ENCODE data around the gene PCYOX1L. TPM values are rescaled to one million over a fixed set of nuclear protein-coding genes. Genes with fewer than 3 reads are reported as not detected.

PCYOX1L gene
- total RNA-seq, 1 experiment from 2014 or later, result 15.9 TPM

DNA sequence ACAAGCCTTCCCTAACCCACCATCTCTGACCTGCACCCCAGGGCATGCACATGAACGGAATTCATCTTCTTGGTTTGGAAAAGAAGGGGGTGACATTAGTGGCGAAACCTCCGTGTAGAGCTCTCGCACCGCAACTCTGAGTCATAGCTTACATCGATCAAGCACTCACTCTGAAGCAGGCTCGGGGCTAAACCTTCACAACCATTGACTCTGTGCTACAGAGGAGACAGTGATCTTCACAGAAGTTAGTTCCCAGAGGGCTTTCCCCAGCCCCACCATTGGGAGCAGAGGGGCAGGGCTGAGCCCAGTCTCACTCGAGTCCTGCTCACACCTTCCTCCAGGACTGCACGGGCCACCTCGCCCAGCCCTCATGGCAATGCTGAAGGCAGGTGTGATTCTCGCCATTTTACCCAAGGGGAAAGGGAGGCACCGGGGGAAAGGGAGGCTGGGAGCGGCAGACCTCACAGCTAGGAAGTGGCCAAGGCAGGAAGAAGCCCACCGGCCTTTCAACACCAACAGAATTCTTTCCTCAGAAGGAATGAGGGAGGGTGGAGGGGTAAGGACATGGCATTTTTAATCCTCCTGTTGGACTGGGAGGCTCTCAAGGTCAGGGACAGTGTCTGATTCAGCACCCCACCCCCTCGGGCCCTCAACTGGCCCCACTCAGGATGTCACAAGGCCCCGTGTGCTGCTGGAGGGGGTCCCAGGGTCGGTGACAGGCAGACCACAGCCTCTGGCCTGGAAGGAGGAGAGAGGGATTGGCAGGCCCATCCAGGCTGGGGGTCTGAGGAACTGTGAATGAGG is 47.1 kb downstream of the PCYOX1L start:
- H3K27me3 ChIP-seq (ENCODE audit: insufficient read depth, low read length), result no peaks in the 10 kb centered on the region
- BruUV-seq (replicated peaks), result no TSS peak
- RAD21 ChIA-PET (ENCODE audit: low non-redundant PET in 1 of 2, low total read pairs in 2 of 2, uncharacterized antibody in 2 of 2, unreplicated experiment in 2 of 2), result no interaction called here
- H2AFZ ChIP-seq (ENCODE audit: low read depth, low read length, poor library complexity, severe bottlenecking), result no peak overlapping the region
- no peaks in the 10 kb centered on the region for H3K9me3 ChIP-seq (ENCODE audit: control insufficient read depth in 1 of 2, insufficient read depth in 1 of 2, low read depth in 1 of 2, low read length in 2 of 2)
- H3K4me3 ChIP-seq (replicated peaks in 1 of 2; ENCODE audit: low read depth in 1 of 2, low read length in 2 of 2), result no peak overlapping the region
- H3K4me1 ChIP-seq (ENCODE audit: control insufficient read depth in 1 of 2, insufficient read depth in 2 of 2, low read length in 2 of 2), result no peaks in the 10 kb centered on the region
- H3K36me3 ChIP-seq (ENCODE audit: control insufficient read depth in 1 of 2, insufficient read depth in 2 of 2, low read length in 2 of 2), result no peaks in the 10 kb centered on the region
- DNase-seq (ENCODE audit: low read depth, low spot score) (no peak), ATAC-seq (no peak)
- CTCF ChIA-PET, result no interaction called here
- no peaks in the 10 kb centered on the region for H3K9me2 ChIP-seq (ENCODE audit: insufficient read depth)
- intact Hi-C loops (cut with micrococcal nuclease), result no loop called here
- TF ChIP-seq EZH2 (IDR thresholded peaks at IDR 0.05), result no peak
- TF ChIP-seq ELF1 (IDR thresholded peaks at IDR 0.05; ENCODE audit: borderline replicate concordance, low read depth), result no peak
- no peak for TF ChIP-seq TCF7L2 (IDR thresholded peaks at IDR 0.05; ENCODE audit: borderline replicate concordance, extremely low read depth, insufficient read depth, insufficient read length)
- TF ChIP-seq POLR2AphosphoS5 (IDR thresholded peaks at IDR 0.05; ENCODE audit: low read depth, low read length), result no peak
- POLR2A ChIA-PET, result no interaction called here
- H3K9ac ChIP-seq (ENCODE audit: low read length), result no peak overlapping the region
- no peak overlapping the region for H3K27ac ChIP-seq (ENCODE audit: low read depth, low read length)
- no peaks in the 10 kb centered on the region for H3K79me2 ChIP-seq (ENCODE audit: insufficient read depth, low read length)
- H4K20me1 ChIP-seq (ENCODE audit: insufficient read depth), result no peaks in the 10 kb centered on the region
- H3K4me2 ChIP-seq (ENCODE audit: low read length), result no peak overlapping the region

DNA sequence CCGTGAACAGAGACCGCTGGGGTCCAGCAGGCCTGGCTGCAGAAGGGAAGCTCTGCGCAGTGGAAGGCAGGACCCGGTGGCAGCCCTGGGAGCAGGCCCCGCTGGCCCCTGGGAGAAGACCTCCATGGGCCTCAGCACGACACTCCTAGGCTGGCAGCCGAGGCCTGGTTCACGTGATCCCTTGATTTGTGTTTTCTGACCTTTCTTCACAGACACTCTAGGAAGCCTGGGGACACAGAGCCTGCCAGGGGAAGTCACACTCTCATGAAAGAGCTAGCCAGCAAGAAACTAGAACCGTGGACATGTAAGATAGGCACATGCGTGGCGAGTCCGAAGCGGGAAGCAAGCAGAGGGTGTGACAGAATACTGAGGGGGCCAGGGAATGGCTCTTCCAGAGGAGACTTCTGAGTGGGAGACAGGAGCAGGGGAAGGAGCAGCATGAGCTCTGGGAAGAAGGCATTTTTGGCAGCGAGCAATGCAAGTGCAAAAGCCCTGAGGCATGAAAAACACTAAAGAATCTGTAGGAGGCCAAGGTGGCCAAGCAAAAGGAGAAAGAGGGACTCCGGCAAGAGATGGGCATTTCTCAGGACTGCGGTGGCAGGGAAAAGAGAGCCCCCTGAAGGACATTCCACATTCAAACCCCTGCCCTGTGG is 47.8 kb downstream of the PCYOX1L start:
- H3K27me3 ChIP-seq (ENCODE audit: insufficient read depth, low read length), result no peaks in the 10 kb centered on the region
- intact Hi-C loops (cut with micrococcal nuclease), result no loop called here
- H3K36me3 ChIP-seq (ENCODE audit: control insufficient read depth in 1 of 2, insufficient read depth in 2 of 2, low read length in 2 of 2), result no peaks in the 10 kb centered on the region
- DNase-seq (ENCODE audit: low read depth, low spot score), result no peak
- no peaks in the 10 kb centered on the region for H3K4me1 ChIP-seq (ENCODE audit: control insufficient read depth in 1 of 2, insufficient read depth in 2 of 2, low read length in 2 of 2)
- no peak overlapping the region for H3K9ac ChIP-seq (ENCODE audit: low read length)
- no peaks in the 10 kb centered on the region for H4K20me1 ChIP-seq (ENCODE audit: insufficient read depth)
- no peak overlapping the region for H3K4me2 ChIP-seq (ENCODE audit: low read length)
- H3K9me2 ChIP-seq (ENCODE audit: insufficient read depth), result no peaks in the 10 kb centered on the region
- CTCF ChIA-PET, result no interaction called here
- RAD21 ChIA-PET (ENCODE audit: low non-redundant PET in 1 of 2, low total read pairs in 2 of 2, uncharacterized antibody in 2 of 2, unreplicated experiment in 2 of 2), result no interaction called here
- H3K27ac ChIP-seq (ENCODE audit: low read depth, low read length), result no peak overlapping the region
- no peak overlapping the region for H2AFZ ChIP-seq (ENCODE audit: low read depth, low read length, poor library complexity, severe bottlenecking)
- POLR2A ChIA-PET, result no interaction called here
- no peak for ATAC-seq
- no peak for TF ChIP-seq CEBPB (IDR thresholded peaks at IDR 0.05; ENCODE audit: low read depth)
- no peaks in the 10 kb centered on the region for H3K79me2 ChIP-seq (ENCODE audit: insufficient read depth, low read length)
- BruUV-seq (replicated peaks), result no TSS peak
- no peak overlapping the region for H3K4me3 ChIP-seq (replicated peaks in 1 of 2; ENCODE audit: low read depth in 1 of 2, low read length in 2 of 2)
- no peaks in the 10 kb centered on the region for H3K9me3 ChIP-seq (ENCODE audit: control insufficient read depth in 1 of 2, insufficient read depth in 1 of 2, low read depth in 1 of 2, low read length in 2 of 2)
